Keratinocyte (primary cell): ENCODE results near the gene FAM43B. TPM values are rescaled to one million over a fixed set of nuclear protein-coding genes. Genes with fewer than 3 reads are reported as not detected.

Experiments
- DNase-seq: peaks from one replicate; pipeline ENCODE4 v3.0.0-alpha.2; 2011; ENCODE audit warnings: low read depth, missing footprints, low spot score
- FAIRE-seq: peaks from 2 replicates; lab custom pipeline; 2011; peaks lifted over from hg19 to GRCh38; lab: Jason Lieb, UNC
- H2AFZ ChIP-seq: 2 replicates; pipeline ENCODE4 v1.6.0; 2012; ENCODE audit warnings: low read length, control low read depth, inconsistent platforms; ENCODE audit not compliant: control insufficient read depth
- H3K27ac ChIP-seq: 2 replicates; pipeline ENCODE4 v1.5.1; 2011; ENCODE audit warnings: low read length; ENCODE audit not compliant: control insufficient read depth, insufficient read depth
- H3K27me3 ChIP-seq: 3 replicates; pipeline ENCODE4 v1.6.0; 2011; ENCODE audit warnings: low read length; ENCODE audit not compliant: control insufficient read depth, insufficient read depth; ENCODE audit errors: extremely low read depth
- H3K36me3 ChIP-seq, 2 experiments: 2 replicates in 1 of 2; 3 replicates in 1 of 2; pipeline ENCODE4 v1.5.1; 2011; ENCODE audit warnings: low read length in 2 of 2, mild to moderate bottlenecking in 1 of 2; ENCODE audit not compliant: control insufficient read depth in 2 of 2, insufficient read depth in 2 of 2; ENCODE audit errors: extremely low read depth in 1 of 2
- H3K4me1 ChIP-seq: 3 replicates; pipeline ENCODE4 v1.5.1; 2011; ENCODE audit warnings: low read length; ENCODE audit not compliant: control insufficient read depth, insufficient read depth; ENCODE audit errors: extremely low read depth
- H3K4me2 ChIP-seq: 3 replicates; pipeline ENCODE4 v1.6.0; 2011; ENCODE audit warnings: low read depth, low read length; ENCODE audit not compliant: control insufficient read depth, insufficient read depth; ENCODE audit errors: extremely low read depth
- H3K4me3 ChIP-seq, 3 experiments: fragments of 200-600 bp in 1 of 3; sonication (generic) in 1 of 3; 2 replicates in 2 of 3; 3 replicates in 1 of 3; pipeline ENCODE4 v1.5.1; 2011 to 2016; ENCODE audit warnings: low read length in 3 of 3, mild to moderate bottlenecking in 3 of 3, control low read depth in 2 of 3, inconsistent platforms in 1 of 3, low read depth in 1 of 3, mixed read lengths in 1 of 3, mixed run types in 1 of 3, moderate library complexity in 1 of 3; ENCODE audit not compliant: control insufficient read depth in 2 of 3, insufficient read depth in 2 of 3; ENCODE audit errors: extremely low read depth in 1 of 3
- H3K79me2 ChIP-seq: 2 replicates; pipeline ENCODE4 v1.6.0; 2012; ENCODE audit warnings: low read length; ENCODE audit not compliant: control insufficient read depth, insufficient read depth
- H3K9ac ChIP-seq: 3 replicates; pipeline ENCODE4 v1.6.0; 2011; ENCODE audit warnings: low read length; ENCODE audit not compliant: control insufficient read depth, insufficient read depth; ENCODE audit errors: extremely low read depth
- H3K9me1 ChIP-seq: 3 replicates; pipeline ENCODE4 v1.6.0; 2011; ENCODE audit warnings: low read length; ENCODE audit not compliant: control insufficient read depth, insufficient read depth; ENCODE audit errors: extremely low read depth
- H3K9me3 ChIP-seq: 2 replicates; pipeline ENCODE4 v1.5.1; 2012; ENCODE audit warnings: low read depth, low read length; ENCODE audit not compliant: control insufficient read depth
- H4K20me1 ChIP-seq: 3 replicates; pipeline ENCODE4 v1.6.0; 2011; ENCODE audit warnings: low read length; ENCODE audit not compliant: control insufficient read depth, insufficient read depth; ENCODE audit errors: extremely low read depth
- CTCF ChIP-seq, 3 experiments: IDR thresholded peaks in 1 of 3; conservative IDR thresholded peaks in 1 of 3; optimal IDR thresholded peaks in 1 of 3; 2 replicates in 2 of 3; 3 replicates in 1 of 3; pipeline versions ENCODE3 to v1.5.1; 2011; ENCODE audit warnings: low read length in 3 of 3, mild to moderate bottlenecking in 3 of 3, moderate library complexity in 2 of 3, control low read depth in 1 of 3, inconsistent platforms in 1 of 3; ENCODE audit not compliant: insufficient read depth in 2 of 3; ENCODE audit errors: extremely low read depth in 1 of 3
- EZH2 ChIP-seq: IDR thresholded peaks from one replicate; pipeline ENCODE4 v1.6.1; 2012; ENCODE audit warnings: inconsistent platforms, mild to moderate bottlenecking, low read length, moderate library complexity
- dilution Hi-C: fragments of 300-500 bp; cut with MboI; formaldehyde crosslinking; loops from one replicate; pipeline ENCODE4 v1.7.0; 2020; ENCODE audit warnings: low sequenced_read_pairs; ENCODE audit not compliant: extremely low pct_ligation_motif_present
- polyA plus RNA-seq, 5 experiments: library from polyadenylated mRNA; depleted of rRNA in 3 of 5; stranded (reverse) in 3 of 5; stranded (forward) in 1 of 5; unstranded in 1 of 5; fragments of >200 nt; gene quantifications; 1 replicate in 1 of 5; 2 replicates in 3 of 5; 3 replicates in 1 of 5; pipeline versions ENCODE4 v1.2.1 to v1.2.3, GENCODE V29; 2011 to 2012; ENCODE audit warnings: missing spikeins in 2 of 5, low read depth in 1 of 5, low replicate concordance in 1 of 5

FAM43B gene
- polyA plus RNA-seq, 1 donor (not counting 4 experiments of a cell fraction or from before 2014, with no cell fraction given) = not detected

GRCh38 chr1:20594746-20595145, 42.4 kb downstream of the FAM43B start:
- dilution Hi-C loops = no loop called here
- Histone ChIP-seq H2AFZ (no peak overlapping the region), H3K4me1 (peaks cover 3% of the 10 kb centered on the region), H3K4me2 (no peak overlapping the region), H3K79me2 (peaks cover 28% of the 10 kb centered on the region), H3K36me3 (peaks cover 4 to 9% of the 10 kb centered on the region in 2 experiments), H3K9me1 (peaks cover under 1% of the 10 kb centered on the region), H3K9me3 (no peaks in the 10 kb centered on the region), H3K27ac (no peak overlapping the region), H3K4me3 (no peak overlapping the region), H4K20me1 (no peaks in the 10 kb centered on the region), H3K9ac (no peak overlapping the region), H3K27me3 (no peaks in the 10 kb centered on the region)
- no peak for TF ChIP-seq EZH2
- no peak for TF ChIP-seq CTCF (optimal IDR thresholded peaks at IDR 0.05 in 1 of 3, IDR thresholded peaks at IDR 0.05 in 1 of 3, conservative IDR thresholded peaks at IDR 0.05 in 1 of 3; ENCODE audit: extremely low read depth in 1 of 3, insufficient read depth in 2 of 3, low read length in 3 of 3)
- FAIRE-seq (no peak), DNase-seq (no peak)

GRCh38 chr1:20596106-20596505, 43.7 kb downstream of the FAM43B start:
- no peak overlapping the region for H3K4me3 ChIP-seq
- H3K9me3 ChIP-seq = no peaks in the 10 kb centered on the region
- TF ChIP-seq CTCF (optimal IDR thresholded peaks at IDR 0.05 in 1 of 3, IDR thresholded peaks at IDR 0.05 in 1 of 3, conservative IDR thresholded peaks at IDR 0.05 in 1 of 3; ENCODE audit: extremely low read depth in 1 of 3, insufficient read depth in 2 of 3, low read length in 3 of 3) (no peak), EZH2 (no peak)
- peaks cover 4% of the 10 kb centered on the region for H3K9me1 ChIP-seq
- H3K36me3 ChIP-seq = peaks cover 4 to 9% of the 10 kb centered on the region in 2 experiments
- no peak for DNase-seq
- peaks cover 3% of the 10 kb centered on the region for H3K4me1 ChIP-seq
- H2AFZ ChIP-seq = no peak overlapping the region
- dilution Hi-C loops = no loop called here
- H4K20me1 ChIP-seq = no peaks in the 10 kb centered on the region
- H3K9ac ChIP-seq = no peak overlapping the region
- H3K27me3 ChIP-seq = no peaks in the 10 kb centered on the region
- no peak overlapping the region for H3K27ac ChIP-seq
- no peak overlapping the region for H3K4me2 ChIP-seq
- FAIRE-seq = no peak
- H3K79me2 ChIP-seq = peaks cover 18% of the 10 kb centered on the region
